Ascending aorta (tissue), 2 donors: ENCODE results near the gene PSME1. TPM values are rescaled to one million over a fixed set of nuclear protein-coding genes. Genes with fewer than 3 reads are reported as not detected.

ENCODE experiments used
- DNase-seq, 2 donors: peaks; one replicate each; pipeline ENCODE4 v3.0.0-alpha.2; 2019; ENCODE audit warnings: low spot score in 2 of 2
- H3K27ac ChIP-seq, 2 donors: fragments of 200-600 bp; sonication (generic); one replicate each; pipeline ENCODE4 v1.5.1; 2016 to 2017; ENCODE audit warnings: mild to moderate bottlenecking in 1 of 2
- H3K27me3 ChIP-seq: fragments of 200-600 bp; sonication (generic); one replicate; pipeline ENCODE4 v1.5.1; 2017
- H3K36me3 ChIP-seq, 2 donors: fragments of 200-600 bp; sonication (generic); one replicate each; pipeline ENCODE4 v1.5.1; 2016
- H3K4me1 ChIP-seq, 2 donors: fragments of 200-600 bp; sonication (generic); one replicate each; pipeline ENCODE4 v1.5.1; 2016 to 2017; ENCODE audit warnings: mild to moderate bottlenecking in 1 of 2
- H3K4me3 ChIP-seq, 2 donors: fragments of 200-600 bp; sonication (generic); one replicate each; pipeline ENCODE4 v1.5.1; 2016 to 2017; ENCODE audit warnings: mild to moderate bottlenecking in 1 of 2
- H3K9me3 ChIP-seq, 2 donors: fragments of 200-600 bp; sonication (generic); one replicate each; pipeline ENCODE4 v1.5.1; 2016
- intact Hi-C: fragments of 100-400 bp; cut with DNase I; formaldehyde crosslinking; loops from one replicate; pipeline ENCODE4 v1.15.1; 2023
- total RNA-seq: library from RNA; depleted of rRNA; stranded (reverse); fragments of >200 nt; gene quantifications from one replicate; pipeline ENCODE4 v1.1.0, GENCODE V29; 2016
- TF ChIP-seq, protein P1 (sequence below), 3 experiments: fragments of 200-600 bp in 2 of 3; fragments of 450-650 bp in 1 of 3; sonication (generic) in 2 of 3; IDR thresholded peaks; one replicate each; pipeline ENCODE4 v1.5.1; 2016 to 2019; ENCODE audit warnings: antibody characterized with exemption in 3 of 3, mild to moderate bottlenecking in 1 of 3, moderate library complexity in 1 of 3

PSME1 gene
- total RNA-seq, 1 donor from 2014 or later, result 55.5 TPM

GRCh38 chr14:24184104-24184970 lies 48.3 kb downstream of the PSME1 start:
- H3K9me3 ChIP-seq, result no peaks in the 10 kb centered on the region
- no peaks in the 10 kb centered on the region for H3K27me3 ChIP-seq
- no peak for DNase-seq
- no peak overlapping the region for H3K27ac ChIP-seq
- no peak overlapping the region for H3K4me3 ChIP-seq
- H3K4me1 ChIP-seq, result peaks cover 0 to 15% of the 10 kb centered on the region in 2 donors
- intact Hi-C loops, result no loop called here
- TF ChIP-seq, protein P1, sequence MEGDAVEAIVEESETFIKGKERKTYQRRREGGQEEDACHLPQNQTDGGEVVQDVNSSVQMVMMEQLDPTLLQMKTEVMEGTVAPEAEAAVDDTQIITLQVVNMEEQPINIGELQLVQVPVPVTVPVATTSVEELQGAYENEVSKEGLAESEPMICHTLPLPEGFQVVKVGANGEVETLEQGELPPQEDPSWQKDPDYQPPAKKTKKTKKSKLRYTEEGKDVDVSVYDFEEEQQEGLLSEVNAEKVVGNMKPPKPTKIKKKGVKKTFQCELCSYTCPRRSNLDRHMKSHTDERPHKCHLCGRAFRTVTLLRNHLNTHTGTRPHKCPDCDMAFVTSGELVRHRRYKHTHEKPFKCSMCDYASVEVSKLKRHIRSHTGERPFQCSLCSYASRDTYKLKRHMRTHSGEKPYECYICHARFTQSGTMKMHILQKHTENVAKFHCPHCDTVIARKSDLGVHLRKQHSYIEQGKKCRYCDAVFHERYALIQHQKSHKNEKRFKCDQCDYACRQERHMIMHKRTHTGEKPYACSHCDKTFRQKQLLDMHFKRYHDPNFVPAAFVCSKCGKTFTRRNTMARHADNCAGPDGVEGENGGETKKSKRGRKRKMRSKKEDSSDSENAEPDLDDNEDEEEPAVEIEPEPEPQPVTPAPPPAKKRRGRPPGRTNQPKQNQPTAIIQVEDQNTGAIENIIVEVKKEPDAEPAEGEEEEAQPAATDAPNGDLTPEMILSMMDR (IDR thresholded peaks at IDR 0.05), result no peak
- H3K36me3 ChIP-seq, result peaks cover 31 to 63% of the 10 kb centered on the region in 2 donors

- TF ChIP-seq, protein P1 (IDR thresholded peaks at IDR 0.05), result no peak
- intact Hi-C loops, result no loop called here
- no peak for DNase-seq
- Histone ChIP-seq H3K4me1 (peaks cover 0 to 19% of the 10 kb centered on the region in 2 donors), H3K27me3 (no peaks in the 10 kb centered on the region), H3K36me3 (peaks cover 29 to 58% of the 10 kb centered on the region in 2 donors), H3K9me3 (no peaks in the 10 kb centered on the region), H3K27ac (no peak overlapping the region), H3K4me3 (no peak overlapping the region)
Measured at GRCh38 chr14:24185026-24185425, 49.0 kb downstream of the PSME1 start.

- no peaks in the 10 kb centered on the region for H3K9me3 ChIP-seq
- intact Hi-C loops, result no loop called here
- no peak overlapping the region for H3K4me3 ChIP-seq
- H3K36me3 ChIP-seq, result peaks cover 29 to 54% of the 10 kb centered on the region in 2 donors
- no peak for DNase-seq
- peaks cover 0 to 19% of the 10 kb centered on the region in 2 donors for H3K4me1 ChIP-seq
- H3K27me3 ChIP-seq, result no peaks in the 10 kb centered on the region
- H3K27ac ChIP-seq, result no peak overlapping the region
- TF ChIP-seq, protein P1 (IDR thresholded peaks at IDR 0.05), result no peak
Measured at GRCh38 chr14:24185741-24186140, 49.7 kb downstream of the PSME1 start.

- TF ChIP-seq, protein P1 (IDR thresholded peaks at IDR 0.05), result no peak
- peaks cover 31 to 49% of the 10 kb centered on the region in 2 donors for H3K36me3 ChIP-seq
- H3K9me3 ChIP-seq, result no peaks in the 10 kb centered on the region
- peaks cover 0 to 19% of the 10 kb centered on the region in 2 donors for H3K4me1 ChIP-seq
- intact Hi-C loops, result no loop called here
- DNase-seq, result no peak
- H3K27ac ChIP-seq, result no peak overlapping the region
- no peak overlapping the region for H3K4me3 ChIP-seq
- H3K27me3 ChIP-seq, result no peaks in the 10 kb centered on the region
Measured at GRCh38 chr14:24186831-24187538, 51.0 kb downstream of the PSME1 start.

DNA sequence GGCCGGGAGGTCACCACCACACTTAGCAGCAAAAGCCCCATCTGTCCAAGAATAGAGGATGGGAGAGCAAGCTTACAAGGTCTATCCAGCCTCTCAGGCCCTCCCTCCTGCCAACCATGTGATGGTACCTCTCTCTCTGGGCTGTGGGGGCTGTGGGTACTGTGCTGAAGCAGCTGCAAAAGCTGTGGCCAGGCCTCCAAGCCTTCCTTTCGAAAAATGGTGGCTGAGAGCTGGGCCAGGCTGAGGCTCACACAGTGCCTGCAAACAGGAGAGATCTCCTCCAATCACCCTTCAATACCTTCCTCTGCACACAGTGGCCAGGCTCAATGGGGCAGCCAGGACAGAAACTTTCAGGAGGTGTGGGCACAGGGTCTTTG lies 51.5 kb downstream of the PSME1 start:
- DNase-seq, result no peak
- Histone ChIP-seq H3K4me1 (peaks cover 0 to 19% of the 10 kb centered on the region in 2 donors), H3K27me3 (no peaks in the 10 kb centered on the region), H3K36me3 (peaks cover 33 to 48% of the 10 kb centered on the region in 2 donors), H3K9me3 (no peaks in the 10 kb centered on the region), H3K4me3 (peak overlapping the region in 1 of 2 donors; percentile 83), H3K27ac (no peak overlapping the region)
- intact Hi-C loops, result no loop called here
- TF ChIP-seq, protein P1 (IDR thresholded peaks at IDR 0.05), result no peak

Other genes starting within 250 kb of the PSME1 start
- 9.8 TPM for gene DHRS4, start 182.4 kb upstream of the PSME1 start, total RNA-seq
- 31.5 TPM for gene DHRS4L2, start 147.3 kb upstream of the PSME1 start, total RNA-seq
- gene CARMIL3, start 84.2 kb upstream of the PSME1 start, total RNA-seq, result not detected
- not detected for gene CPNE6, start 64.6 kb upstream of the PSME1 start, total RNA-seq
- 26.1 TPM for gene PCK2, start 41.9 kb upstream of the PSME1 start, total RNA-seq
- gene DCAF11, start 21.4 kb upstream of the PSME1 start, total RNA-seq, result 52.3 TPM
- not detected for gene NRL, start 21.2 kb upstream of the PSME1 start, total RNA-seq
- not detected for gene FITM1, start 5.5 kb upstream of the PSME1 start, total RNA-seq
- gene EMC9, start 5.4 kb downstream of the PSME1 start, total RNA-seq, result 3.4 TPM
- gene PSME2, start 10.4 kb downstream of the PSME1 start, total RNA-seq, result 100 TPM
- gene RNF31, start 11.3 kb downstream of the PSME1 start, total RNA-seq, result 182 TPM
- 24.7 TPM for gene IRF9, start 25.1 kb downstream of the PSME1 start, total RNA-seq
- 9.6 TPM for gene REC8, start 35.9 kb downstream of the PSME1 start, total RNA-seq
- gene IPO4, start 52.6 kb downstream of the PSME1 start, total RNA-seq, result 140 TPM
- gene TM9SF1, start 59.2 kb downstream of the PSME1 start, total RNA-seq, result 86.5 TPM
- gene TSSK4, start 69.5 kb downstream of the PSME1 start, total RNA-seq, result not detected
- gene CHMP4A, start 77.3 kb downstream of the PSME1 start, total RNA-seq, result 27.0 TPM
- gene MDP1, start 79.9 kb downstream of the PSME1 start, total RNA-seq, result 58.8 TPM
- gene NEDD8, start 96.2 kb downstream of the PSME1 start, total RNA-seq, result 72.8 TPM
- 37.5 TPM for gene GMPR2, start 96.7 kb downstream of the PSME1 start, total RNA-seq
- 70.0 TPM for gene TINF2, start 106.4 kb downstream of the PSME1 start, total RNA-seq
- gene TGM1, start 127.0 kb downstream of the PSME1 start, total RNA-seq, result 1.7 TPM
- gene RABGGTA, start 135.4 kb downstream of the PSME1 start, total RNA-seq, result 54.9 TPM
- 100 TPM for gene DHRS1, start 163.6 kb downstream of the PSME1 start, total RNA-seq
- 33.5 TPM for gene NOP9, start 163.7 kb downstream of the PSME1 start, total RNA-seq
- gene CIDEB, start 171.8 kb downstream of the PSME1 start, total RNA-seq, result 72.8 TPM
- gene LTB4R2, start 173.9 kb downstream of the PSME1 start, total RNA-seq, result 3.0 TPM
- gene LTB4R, start 175.3 kb downstream of the PSME1 start, total RNA-seq, result 3.6 TPM
- 143 TPM for gene ADCY4, start 198.9 kb downstream of the PSME1 start, total RNA-seq
- gene RIPK3, start 203.8 kb downstream of the PSME1 start, total RNA-seq, result 2.3 TPM
- gene NFATC4, start 232.0 kb downstream of the PSME1 start, total RNA-seq, result 58.9 TPM